SK-N-SH treated with all-trans-retinoic acid at 6 μM for 48 hours (cell line): Measurements from ENCODE around the gene DNAJC17.

Experiments used
- ATAC-seq: fragments of 200-7000 bp; cut with Tn5 transposase; 3 replicates; pipeline ENCODE4 v1.9.1; 2020; ENCODE audit warnings: mild to moderate bottlenecking, moderate library complexity
- ARNTL ChIP-seq: fragments of 450-650 bp; formaldehyde crosslinking; IDR thresholded peaks from 2 replicates; pipeline ENCODE4 v1.5.0; 2020; ENCODE audit warnings: low read depth, mild to moderate bottlenecking, moderate library complexity, borderline replicate concordance
- BACH2 ChIP-seq: fragments of 250-450 bp; sonication (Bioruptor Pico); IDR thresholded peaks from 2 replicates; pipeline ENCODE4 v1.9.0; 2021; ENCODE audit warnings: mild to moderate bottlenecking, borderline replicate concordance
- CREB5 ChIP-seq: fragments of 250-450 bp; sonication (Bioruptor Pico); IDR thresholded peaks from 2 replicates; pipeline ENCODE4 v1.5.1; 2020; ENCODE audit warnings: low read depth, mild to moderate bottlenecking, moderate library complexity
- CSDC2 ChIP-seq: fragments of 250-450 bp; sonication (Bioruptor Pico); IDR thresholded peaks from 2 replicates; pipeline ENCODE4 v1.5.0; 2020; ENCODE audit warnings: mild to moderate bottlenecking, moderate library complexity
- ESRRG ChIP-seq: fragments of 250-450 bp; sonication (Bioruptor Pico); IDR thresholded peaks from 2 replicates; pipeline ENCODE4 v1.6.1; 2021; ENCODE audit warnings: mild to moderate bottlenecking
- ISL1 ChIP-seq: fragments of 250-450 bp; sonication (Bioruptor Pico); IDR thresholded peaks from 2 replicates; pipeline ENCODE4 v2.1.2; 2022; ENCODE audit warnings: mild to moderate bottlenecking, moderate library complexity
- OSR1 ChIP-seq: fragments of 250-450 bp; sonication (Bioruptor Pico); IDR thresholded peaks from 2 replicates; pipeline ENCODE4 v1.8.0; 2022; ENCODE audit warnings: moderate library complexity, mild to moderate bottlenecking, inconsistent platforms
- PATZ1 ChIP-seq: fragments of 250-450 bp; sonication (Bioruptor Pico); IDR thresholded peaks from 2 replicates; pipeline ENCODE4 v1.8.0; 2020; ENCODE audit warnings: mild to moderate bottlenecking, moderate library complexity, borderline replicate concordance
- POU6F1 ChIP-seq: fragments of 250-450 bp; sonication (Bioruptor Pico); IDR thresholded peaks from 2 replicates; pipeline ENCODE4 v1.8.0; 2021; ENCODE audit warnings: low read depth, mild to moderate bottlenecking, moderate library complexity, borderline replicate concordance
- PPARA ChIP-seq: fragments of 250-450 bp; sonication (Bioruptor Pico); IDR thresholded peaks from 2 replicates; pipeline ENCODE4 v1.5.0; 2020; ENCODE audit warnings: mild to moderate bottlenecking, borderline replicate concordance
- RARB ChIP-seq: fragments of 250-450 bp; sonication (Bioruptor Pico); IDR thresholded peaks from 2 replicates; pipeline ENCODE4 v1.8.0; 2021; ENCODE audit warnings: mild to moderate bottlenecking, moderate library complexity
- TCF4 ChIP-seq: fragments of 250-450 bp; sonication (Bioruptor Pico); IDR thresholded peaks from 2 replicates; pipeline ENCODE4 v1.8.0; 2021; ENCODE audit warnings: mild to moderate bottlenecking, moderate library complexity, borderline replicate concordance
- TOX ChIP-seq: fragments of 250-450 bp; sonication (Bioruptor Pico); IDR thresholded peaks from 2 replicates; pipeline ENCODE4 v1.8.0; 2021; ENCODE audit warnings: mild to moderate bottlenecking, moderate library complexity, borderline replicate concordance
- TSHZ2 ChIP-seq: fragments of 250-450 bp; sonication (Bioruptor Pico); IDR thresholded peaks from 2 replicates; pipeline ENCODE4 v1.5.0; 2020; ENCODE audit warnings: mild to moderate bottlenecking, moderate library complexity
- ZC3H10 ChIP-seq: fragments of 250-450 bp; sonication (Bioruptor Pico); IDR thresholded peaks from 2 replicates; pipeline ENCODE4 v1.5.1; 2021; ENCODE audit warnings: mild to moderate bottlenecking, moderate library complexity
- ZFP30 ChIP-seq: fragments of 450-650 bp; formaldehyde crosslinking; IDR thresholded peaks from 2 replicates; pipeline ENCODE4 v1.5.0; 2022; ENCODE audit warnings: mild to moderate bottlenecking, moderate library complexity
- ZNF565 ChIP-seq: fragments of 450-650 bp; formaldehyde crosslinking; conservative IDR thresholded peaks from 2 replicates; pipeline ENCODE4 v1.5.0; 2020; ENCODE audit warnings: low read depth, mild to moderate bottlenecking, moderate library complexity
- ZNF70 ChIP-seq: fragments of 450-650 bp; formaldehyde crosslinking; IDR thresholded peaks from 2 replicates; pipeline ENCODE4 v1.5.0; 2020; ENCODE audit warnings: mild to moderate bottlenecking, moderate library complexity
- ZNF8 ChIP-seq: fragments of 450-650 bp; formaldehyde crosslinking; IDR thresholded peaks from 2 replicates; pipeline ENCODE4 v1.5.0; 2020; ENCODE audit warnings: mild to moderate bottlenecking, moderate library complexity
- TF ChIP-seq, protein P1 (sequence below): fragments of 250-450 bp; sonication (Bioruptor Pico); IDR thresholded peaks from 2 replicates; pipeline ENCODE4 v1.5.1; 2021; ENCODE audit warnings: mild to moderate bottlenecking, moderate library complexity

The DNAJC17 gene

DNA sequence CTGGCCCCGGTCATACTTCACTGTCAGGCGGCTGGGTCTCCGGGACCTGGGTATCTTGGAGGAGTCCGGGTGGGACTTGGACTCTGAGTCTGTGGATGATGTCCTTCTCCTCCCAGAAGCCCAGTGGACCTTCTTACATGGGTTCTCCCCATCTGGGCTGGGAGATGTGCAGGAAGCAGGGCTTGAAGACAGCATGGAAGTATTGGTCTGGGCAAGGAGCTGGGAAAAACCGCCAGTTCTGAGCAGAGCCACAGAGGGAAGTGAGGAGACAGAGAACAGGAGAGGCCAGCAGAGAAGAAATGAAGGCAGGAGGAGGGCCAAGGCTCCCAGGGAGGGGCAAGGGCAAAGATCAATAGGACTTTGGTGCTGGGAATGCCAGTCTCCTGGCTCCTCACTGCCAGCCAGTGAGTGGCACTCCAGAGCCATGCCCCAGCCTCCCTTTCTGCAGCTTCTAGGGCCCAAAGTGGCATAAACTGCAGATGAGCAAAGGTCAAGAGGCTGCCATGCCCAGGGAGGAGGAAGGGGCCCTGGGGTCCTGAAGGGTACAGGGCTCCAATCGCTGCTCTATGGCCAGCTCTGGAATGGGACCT lies 21.3 kb upstream of the DNAJC17 start, which contains the start of gene PPP1R14D (continued):
- TF ChIP-seq PATZ1 (CRISPR knock-in tag) (no peak), ZFP30 (CRISPR knock-in tag) (no peak), TCF4 (CRISPR knock-in tag) (no peak), RARB (CRISPR knock-in tag) (no peak), TOX (CRISPR knock-in tag) (no peak), PPARA (no peak), CREB5 (CRISPR knock-in tag) (no peak), ISL1 (CRISPR knock-in tag) (no peak)
- TF ChIP-seq, protein P1, sequence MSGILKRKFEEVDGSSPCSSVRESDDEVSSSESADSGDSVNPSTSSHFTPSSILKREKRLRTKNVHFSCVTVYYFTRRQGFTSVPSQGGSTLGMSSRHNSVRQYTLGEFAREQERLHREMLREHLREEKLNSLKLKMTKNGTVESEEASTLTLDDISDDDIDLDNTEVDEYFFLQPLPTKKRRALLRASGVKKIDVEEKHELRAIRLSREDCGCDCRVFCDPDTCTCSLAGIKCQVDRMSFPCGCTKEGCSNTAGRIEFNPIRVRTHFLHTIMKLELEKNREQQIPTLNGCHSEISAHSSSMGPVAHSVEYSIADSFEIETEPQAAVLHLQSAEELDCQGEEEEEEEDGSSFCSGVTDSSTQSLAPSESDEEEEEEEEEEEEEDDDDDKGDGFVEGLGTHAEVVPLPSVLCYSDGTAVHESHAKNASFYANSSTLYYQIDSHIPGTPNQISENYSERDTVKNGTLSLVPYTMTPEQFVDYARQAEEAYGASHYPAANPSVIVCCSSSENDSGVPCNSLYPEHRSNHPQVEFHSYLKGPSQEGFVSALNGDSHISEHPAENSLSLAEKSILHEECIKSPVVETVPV: no peak

DNA sequence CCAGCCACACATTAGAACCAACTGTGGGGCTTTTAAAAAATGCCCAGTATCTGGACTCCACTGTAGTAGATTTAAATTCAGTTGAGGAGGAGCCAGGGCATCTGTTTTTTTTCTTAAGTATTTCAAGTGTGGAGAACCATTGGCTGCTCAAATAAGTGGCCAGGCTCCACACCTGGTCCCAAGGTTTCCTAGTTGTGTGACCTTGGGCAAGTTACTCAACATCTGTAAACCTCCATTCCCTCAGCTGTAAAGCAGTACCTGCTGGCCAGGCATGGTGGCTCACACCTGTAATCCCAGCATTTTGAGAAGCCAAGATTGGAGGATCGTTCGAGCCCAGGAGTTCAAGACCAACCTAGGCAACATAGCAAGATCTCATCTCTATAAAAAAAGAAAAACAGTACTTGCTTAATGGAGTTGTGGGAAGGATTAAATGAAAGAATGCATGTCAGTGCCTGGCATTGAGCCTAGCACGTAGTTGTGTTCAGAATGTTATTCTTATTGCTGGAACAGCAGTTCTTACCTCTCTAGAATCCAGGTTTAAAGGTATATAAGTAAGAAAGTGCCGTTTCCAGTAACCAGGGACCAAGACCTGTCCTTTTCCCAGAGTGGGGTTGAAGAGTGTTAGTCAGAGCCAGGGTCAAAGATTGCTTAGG lies 19.3 kb upstream of the DNAJC17 start:
- ATAC-seq: no peak
- TF ChIP-seq BACH2: no peak
- no peak for TF ChIP-seq ZNF8 (CRISPR knock-in tag)
- no peak for TF ChIP-seq POU6F1 (CRISPR knock-in tag)
- TF ChIP-seq, protein P1: no peak
- TF ChIP-seq ZNF70 (CRISPR knock-in tag): no peak
- no peak for TF ChIP-seq TSHZ2 (CRISPR knock-in tag)
- TF ChIP-seq TOX (CRISPR knock-in tag): no peak
- no peak for TF ChIP-seq CSDC2 (CRISPR knock-in tag)
- TF ChIP-seq, all 23 proteins: peak for 0

GRCh38 chr15:40825661-40826422 lies 18.6 kb upstream of the DNAJC17 start:
- peak; percentile 67 for ATAC-seq
- TF ChIP-seq TSHZ2 (CRISPR knock-in tag): no peak
- no peak for TF ChIP-seq ZNF8 (CRISPR knock-in tag)
- TF ChIP-seq PPARA: no peak
- TF ChIP-seq ARNTL (CRISPR knock-in tag): no peak
- TF ChIP-seq POU6F1 (CRISPR knock-in tag): no peak
- no peak for TF ChIP-seq OSR1 (CRISPR knock-in tag)
- TF ChIP-seq ESRRG: no peak
- TF ChIP-seq BACH2: no peak
- TF ChIP-seq ZC3H10 (CRISPR knock-in tag): no peak
- no peak for TF ChIP-seq ZNF565 (CRISPR knock-in tag)
